HG03575 (cell line): ENCODE results near the gene TYW1B.
"Not testable (repeated sequence)": the region's sequence is repeated elsewhere in the genome, so short reads cannot be mapped to it uniquely, and the experiment has no call there.

Experiments used
- ATAC-seq: cut with Tn5 transposase; IDR thresholded peaks from one replicate; pipeline ENCODE4 v1.9.1; 2021; ENCODE audit not compliant: unreplicated experiment, insufficient number of reproducible peaks, low FRiP score; ENCODE audit errors: extremely low read depth

Gene TYW1B

GRCh38 chr7:72538147-72538546 is 289.9 kb downstream of the TYW1B start:
- ATAC-seq, result no peak

GRCh38 chr7:72536038-72536437 is 292.0 kb downstream of the TYW1B start:
- not testable (repeated sequence) for ATAC-seq

- not testable (repeated sequence) for ATAC-seq
Observed at GRCh38 chr7:72531048-72531447, 297.0 kb downstream of the TYW1B start.
